IMR-90 (cell line): Measurements from ENCODE around the gene CCNB2. TPM values are rescaled to one million over a fixed set of nuclear protein-coding genes. Genes with fewer than 3 reads are reported as not detected.
A peak's percentile ranks its signal among the peaks of the same experiment; 100 is the strongest.

Source experiments
- ATAC-seq: fragments of 200-7000 bp; cut with Tn5 transposase; 2 replicates; pipeline ENCODE4 v1.9.1; 2020; ENCODE audit warnings: low read depth, mild to moderate bottlenecking, moderate library complexity
- BruUV-seq: library from RNA; stranded (reverse); fragments of 400-500 nt; replicated peaks from 2 replicates; lab custom pipeline; 2021; lab: Mats Ljungman, UMichigan
- CTCF ChIA-PET: fragments of 300-600 bp; formaldehyde crosslinking; extraction: SDS; loops from one replicate; lab custom pipeline; 2021; ENCODE audit warnings: antibody characterized with exemption; lab: Yijun Ruan, JAX
- POLR2A ChIA-PET: fragments of 300-600 bp; sonication (Branson Sonifier 250); formaldehyde crosslinking; loops from one replicate; lab custom pipeline; 2022; ENCODE audit warnings: antibody characterized with exemption; ENCODE audit not compliant: unreplicated experiment; lab: Charles Lee
- DNase-seq: peaks from one replicate; pipeline ENCODE4 v3.0.0; 2013
- H2AFZ ChIP-seq: replicated peaks from 2 replicates; pipeline ENCODE3; 2013; ENCODE audit warnings: low read length, mild to moderate bottlenecking; ENCODE audit not compliant: poor library complexity
- H2AK5ac ChIP-seq: 2 replicates; pipeline ENCODE4 v1.6.1; 2013; ENCODE audit warnings: low read depth, low read length, inconsistent platforms
- H2AK9ac ChIP-seq: replicated peaks from 2 replicates; pipeline ENCODE3; 2013; ENCODE audit warnings: mild to moderate bottlenecking, low read depth, low read length, moderate library complexity; ENCODE audit not compliant: poor library complexity
- H2BK120ac ChIP-seq: 2 replicates; pipeline ENCODE4 v1.6.1; 2013; ENCODE audit warnings: low read depth, low read length, inconsistent platforms
- H2BK15ac ChIP-seq: 3 replicates; pipeline ENCODE4 v1.6.1; 2013; ENCODE audit warnings: low read depth, low read length, inconsistent platforms
- H2BK20ac ChIP-seq: 2 replicates; pipeline ENCODE4 v1.6.1; 2013; ENCODE audit warnings: low read depth, mild to moderate bottlenecking, inconsistent platforms, low read length, moderate library complexity
- H2BK5ac ChIP-seq: 2 replicates; pipeline ENCODE4 v1.6.1; 2013; ENCODE audit warnings: mild to moderate bottlenecking, low read depth, low read length, inconsistent platforms; ENCODE audit not compliant: poor library complexity, severe bottlenecking
- H3K14ac ChIP-seq: replicated peaks from 2 replicates; pipeline ENCODE4 v1.6.1; 2013; ENCODE audit warnings: low read depth, low read length, inconsistent platforms
- H3K18ac ChIP-seq: 2 replicates; pipeline ENCODE4 v1.6.1; 2013; ENCODE audit warnings: low read depth, low read length, control low read depth
- H3K23ac ChIP-seq: 2 replicates; pipeline ENCODE4 v1.6.1; 2013; ENCODE audit warnings: low read depth, low read length, inconsistent platforms
- H3K27ac ChIP-seq: 2 replicates; pipeline ENCODE4 v1.5.1; 2013; ENCODE audit warnings: mild to moderate bottlenecking, control low read depth, low read length; ENCODE audit not compliant: insufficient read depth
- H3K27me3 ChIP-seq: 2 replicates; pipeline ENCODE4 v1.6.1; 2013; ENCODE audit warnings: low read length; ENCODE audit not compliant: control insufficient read depth, insufficient read depth
- H3K36me3 ChIP-seq: 2 replicates; pipeline ENCODE4 v1.6.1; 2013; ENCODE audit warnings: low read length, mixed read lengths; ENCODE audit not compliant: control insufficient read depth, insufficient read depth
- H3K4ac ChIP-seq: 2 replicates; pipeline ENCODE4 v1.6.1; 2013; ENCODE audit warnings: low read depth, low read length, inconsistent platforms
- H3K4me1 ChIP-seq: 2 replicates; pipeline ENCODE4 v1.6.1; 2013; ENCODE audit warnings: low read length, mixed read lengths; ENCODE audit not compliant: control insufficient read depth, insufficient read depth
- H3K4me2 ChIP-seq: 2 replicates; pipeline ENCODE4 v1.6.1; 2013; ENCODE audit warnings: low read depth, mild to moderate bottlenecking, control low read depth, low read length, moderate library complexity
- H3K4me3 ChIP-seq: 2 replicates; pipeline ENCODE4 v1.5.1; 2013; ENCODE audit warnings: low read depth, mild to moderate bottlenecking, control low read depth, low read length, moderate library complexity; ENCODE audit not compliant: insufficient read depth
- H3K56ac ChIP-seq: 2 replicates; pipeline ENCODE4 v1.6.1; 2013; ENCODE audit warnings: low read length, inconsistent platforms; ENCODE audit not compliant: insufficient read depth; ENCODE audit errors: extremely low read depth
- H3K79me1 ChIP-seq, 2 experiments: 2 replicates each; pipeline ENCODE4 v1.6.1; 2013; ENCODE audit warnings: low read length in 2 of 2, inconsistent platforms in 1 of 2, low read depth in 1 of 2
- H3K9ac ChIP-seq: 2 replicates; pipeline ENCODE4 v1.6.1; 2013; ENCODE audit warnings: low read depth, low read length, control low read depth
- H3K9me1 ChIP-seq: 2 replicates; pipeline ENCODE4 v1.6.1; 2013; ENCODE audit warnings: low read length, inconsistent platforms; ENCODE audit not compliant: insufficient read depth
- H3K9me3 ChIP-seq: 2 replicates; pipeline ENCODE4 v1.6.1; 2013; ENCODE audit warnings: low read length; ENCODE audit not compliant: control insufficient read depth, insufficient read depth
- H4K20me1 ChIP-seq: 2 replicates; pipeline ENCODE4 v1.6.1; 2013; ENCODE audit warnings: low read length, inconsistent platforms; ENCODE audit not compliant: insufficient read depth
- H4K5ac ChIP-seq: 2 replicates; pipeline ENCODE4 v1.6.1; 2013; ENCODE audit warnings: mild to moderate bottlenecking, low read depth, low read length, control low read depth
- H4K8ac ChIP-seq, 2 experiments: 2 replicates each; pipeline ENCODE4 v1.6.1; 2013; ENCODE audit warnings: low read depth in 2 of 2, low read length in 2 of 2, control low read depth in 1 of 2, inconsistent platforms in 1 of 2
- H4K91ac ChIP-seq: 2 replicates; pipeline ENCODE4 v1.6.1; 2013; ENCODE audit warnings: low read depth, low read length, inconsistent platforms; ENCODE audit not compliant: insufficient read depth
- CEBPB ChIP-seq: IDR thresholded peaks from 2 replicates; pipeline ENCODE4 v1.6.1; 2012; ENCODE audit warnings: low read depth, low read length, improper control_type of control experiment
- FOS ChIP-seq: fragments of 150-350 bp; IDR thresholded peaks from 2 replicates; pipeline ENCODE4 v1.6.1; 2016; ENCODE audit warnings: low read depth, low read length
- RCOR1 ChIP-seq: IDR thresholded peaks from 2 replicates; pipeline ENCODE4 v1.6.1; 2012; ENCODE audit warnings: mild to moderate bottlenecking, low read length, improper control_type of control experiment; ENCODE audit not compliant: insufficient replicate concordance
- WGBS, 2 experiments: methylation state at CpG; one replicate each; pipeline versions ENCODE4 v1.1.5 to v1.1.7; 2013; ENCODE audit warnings: missing lambda C conversion rate in 2 of 2; ENCODE audit not compliant: insufficient read length in 1 of 2; ENCODE audit errors: extremely low coverage in 2 of 2; 5-methylcytosine and 5-hydroxymethylcytosine counted together
- dilution Hi-C: fragments of 300-500 bp; cut with HindIII; formaldehyde crosslinking; loops from one replicate; pipeline ENCODE4 v1.14.3; 2018; ENCODE audit warnings: low sequenced_read_pairs; ENCODE audit not compliant: unreplicated experiment
- in situ Hi-C: fragments of 300-500 bp; cut with MboI; formaldehyde crosslinking; loops from 3 replicates; pipeline ENCODE4 v1.14.3; 2019; ENCODE audit warnings: low sequenced_read_pairs, inconsistent platforms, mixed read lengths
- intact Hi-C: fragments of 100-400 bp; cut with micrococcal nuclease; formaldehyde crosslinking; loops from 2 replicates; pipeline ENCODE4 v1.10.0; 2022
- polyA plus RNA-seq, 3 experiments: library from polyadenylated mRNA; depleted of rRNA; stranded (reverse); fragments of >200 nt; gene quantifications; 2 replicates each; pipeline ENCODE4 v1.2.3, GENCODE V29; 2012; ENCODE audit warnings: low replicate concordance in 1 of 3
- total RNA-seq: library from RNA; depleted of rRNA; stranded (reverse); fragments of >200 nt; gene quantifications from 2 replicates; pipeline ENCODE4 v1.2.3, GENCODE V29; 2012

The CCNB2 gene
- total and polyA plus RNA-seq, 2 of the 4 experiments (the other 2 are of a cell fraction), result 52.5 to 54.6 TPM

DNA sequence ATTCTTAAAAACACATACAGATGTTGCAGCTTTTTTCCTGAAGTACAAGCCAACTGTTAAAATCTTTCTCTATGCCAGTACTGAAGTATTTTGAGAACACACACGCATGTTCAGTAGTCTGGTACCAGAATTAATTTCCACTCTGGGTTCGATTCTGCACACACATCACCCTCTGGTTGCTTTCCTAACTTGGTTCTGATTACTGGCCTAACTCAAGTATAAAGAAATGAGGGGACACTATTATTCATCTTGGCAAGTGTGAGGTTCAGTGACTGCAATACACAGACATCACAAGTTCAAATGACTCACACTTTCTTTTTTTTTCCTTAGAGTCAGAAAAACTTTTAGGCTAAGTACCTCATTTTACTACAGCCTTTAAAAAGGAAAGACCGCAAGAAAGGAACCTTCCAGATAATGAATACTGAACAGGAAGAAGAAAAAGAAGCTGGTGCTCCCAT, 64.3 kb downstream of the CCNB2 start:
- H2AK5ac ChIP-seq, result peak overlapping the region; percentile 52; the same call in 1 of the 2 replicates
- DNase-seq, result peak; percentile 86
- ChIA-PET POLR2A (no interaction called here), CTCF (no interaction called here)
- H3K36me3 ChIP-seq, result peaks cover 18% of the 10 kb centered on the region
- dilution Hi-C loops (no loop called here), in situ Hi-C loops (no loop called here), intact Hi-C loops (loop anchor here (5.0 kb wide), 1 partner anchor 137 kb away; no protein-coding TSS in a partner anchor)
- ATAC-seq, result peak; percentile 47
- peak overlapping the region; percentile 69; the same call in 1 of the 2 replicates for H3K4ac ChIP-seq
- no peak overlapping the region for H3K4me2 ChIP-seq
- peak overlapping the region; percentile 30; the same call in 1 of the 2 replicates for H2BK20ac ChIP-seq
- no peak overlapping the region for H3K4me3 ChIP-seq
- no peak overlapping the region for H2AFZ ChIP-seq
- peak overlapping the region; percentile 61 for H2BK5ac ChIP-seq
- H4K91ac ChIP-seq, result no peak overlapping the region
- TF ChIP-seq FOS (peak; percentile 74), RCOR1 (no peak), CEBPB (peak; percentile 64; the same call in 1 of the 2 replicates)
- H2BK120ac ChIP-seq, result peak overlapping the region; percentile 60; the same call in 1 of the 2 replicates
- H3K23ac ChIP-seq, result no peak overlapping the region
- H3K27ac ChIP-seq, result no peak overlapping the region
- no peaks in the 10 kb centered on the region for H4K20me1 ChIP-seq
- no peak overlapping the region for H3K56ac ChIP-seq
- no peak overlapping the region for H2AK9ac ChIP-seq
- no peak overlapping the region for H4K5ac ChIP-seq
- no CpG with 5 or more reads among the region's 3 CpGs for WGBS, 2 experiments
- H3K9me1 ChIP-seq, result peaks cover 16% of the 10 kb centered on the region
- H3K79me1 ChIP-seq, result peaks cover 7 to 33% of the 10 kb centered on the region in 2 experiments; a peak in 3 of 4 replicates
- H3K9ac ChIP-seq, result no peak overlapping the region
- peaks cover 29% of the 10 kb centered on the region for H3K4me1 ChIP-seq
- H4K8ac ChIP-seq, result peak overlapping the region in 1 of 2 experiments; percentile 29; a peak in 1 of 4 replicates
- no peaks in the 10 kb centered on the region for H3K9me3 ChIP-seq
- H3K27me3 ChIP-seq, result no peaks in the 10 kb centered on the region
- peak overlapping the region; percentile 49; the same call in 1 of the 3 replicates for H2BK15ac ChIP-seq
- H3K18ac ChIP-seq, result peak overlapping the region; percentile 49; the same call in 1 of the 2 replicates
- BruUV-seq, result no TSS peak
- peak overlapping the region; percentile 24; the same call in 1 of the 2 replicates for H3K14ac ChIP-seq
